Inflammatory macrophage treated with lipopolysaccharide for 1 hour (primary cell): ENCODE results near the gene SEMA5A.
"Not testable (repeated sequence)": the region's sequence is repeated elsewhere in the genome, so short reads cannot be mapped to it uniquely, and the experiment has no call there.

ENCODE experiments used
- DNase-seq, 2 donors: peaks; one replicate each; pipeline ENCODE4 v3.0.0-alpha.2; 2020 to 2022

SEMA5A gene

GRCh38 chr5:9390113-9390512 lies 155.8 kb downstream of the SEMA5A start:
- no peak for DNase-seq

DNA sequence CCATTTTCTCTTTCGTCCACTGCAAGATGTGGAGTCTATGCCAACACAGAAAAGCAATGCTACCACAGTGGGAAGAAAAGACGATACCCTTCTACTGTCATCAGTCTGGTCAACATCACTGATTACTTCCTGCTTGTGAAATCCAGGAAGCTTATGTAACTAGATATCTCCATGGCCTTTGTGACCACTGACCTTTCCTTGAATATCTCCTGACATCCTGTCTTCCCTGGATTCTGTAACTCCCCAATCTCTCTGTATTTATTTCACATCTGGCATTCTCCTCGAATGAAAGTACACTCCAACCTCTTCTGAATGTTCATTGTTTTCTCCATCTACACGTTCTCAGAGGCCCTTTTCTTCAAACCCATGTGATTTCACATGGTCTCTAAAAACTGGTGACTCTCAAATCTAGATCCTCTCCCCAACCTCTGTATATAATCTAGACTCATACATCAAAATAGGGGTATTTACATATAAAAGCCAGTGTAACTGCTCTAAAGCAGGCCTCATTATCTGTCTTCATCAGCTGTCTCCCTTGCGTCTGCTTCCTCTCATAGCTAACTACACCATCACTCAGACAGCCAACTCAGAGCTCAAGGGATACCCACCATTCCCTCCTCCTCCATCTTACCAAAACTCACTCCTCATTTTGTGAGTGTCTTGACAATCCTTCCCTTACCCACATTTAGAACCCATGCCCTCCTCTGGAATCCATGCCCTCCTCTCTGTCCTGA lies 156.8 kb downstream of the SEMA5A start:
- no peak for DNase-seq

- DNase-seq = no peak
Observed at GRCh38 chr5:9387879-9388278, 158.0 kb downstream of the SEMA5A start.

GRCh38 chr5:9386945-9387344 lies 158.9 kb downstream of the SEMA5A start:
- DNase-seq = no peak

- DNase-seq = no peak
Observed at GRCh38 chr5:9382522-9382921, 163.4 kb downstream of the SEMA5A start.

GRCh38 chr5:9381464-9381863 lies 164.4 kb downstream of the SEMA5A start:
- DNase-seq = no peak

DNA sequence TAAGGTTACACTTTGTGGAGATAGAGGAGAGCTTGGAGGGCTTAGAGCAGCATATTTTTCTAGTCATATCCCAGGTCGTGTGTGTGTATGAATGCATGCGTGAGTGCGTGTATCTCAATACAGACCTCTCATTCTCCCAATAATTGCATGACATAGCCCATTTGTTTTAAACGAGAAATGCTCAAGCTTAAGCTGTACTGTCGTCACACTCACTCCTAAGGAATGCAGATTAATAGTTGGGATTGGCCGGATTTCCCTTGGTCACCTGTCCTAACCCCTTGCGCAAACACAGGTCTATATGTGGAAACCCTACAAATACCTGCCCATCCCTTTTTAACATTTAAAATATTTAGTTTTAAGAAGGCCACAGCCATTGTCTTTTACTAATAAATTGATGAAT lies 165.8 kb downstream of the SEMA5A start:
- no peak for DNase-seq

- DNase-seq = no peak
Observed at GRCh38 chr5:9376363-9377117, 169.3 kb downstream of the SEMA5A start.

DNA sequence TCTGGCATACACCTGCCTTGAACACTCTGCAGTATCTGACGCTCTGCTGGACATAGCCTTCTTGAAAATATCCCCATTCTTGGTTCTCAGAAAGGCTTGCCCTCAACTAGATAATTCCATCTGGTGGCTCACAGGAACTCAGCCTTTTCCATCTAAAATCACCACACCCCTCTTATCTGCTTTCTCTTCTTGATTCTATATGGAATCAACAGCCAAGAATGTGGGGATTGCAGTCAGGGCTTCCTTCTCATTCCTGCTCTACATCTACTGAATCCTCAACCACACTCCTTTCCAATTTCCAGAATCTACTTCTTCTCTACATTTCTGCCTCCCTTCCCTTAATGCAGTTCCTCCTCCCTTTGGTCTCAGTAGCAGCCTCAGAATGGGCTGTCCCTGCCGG lies 170.1 kb downstream of the SEMA5A start:
- DNase-seq = no peak

DNA sequence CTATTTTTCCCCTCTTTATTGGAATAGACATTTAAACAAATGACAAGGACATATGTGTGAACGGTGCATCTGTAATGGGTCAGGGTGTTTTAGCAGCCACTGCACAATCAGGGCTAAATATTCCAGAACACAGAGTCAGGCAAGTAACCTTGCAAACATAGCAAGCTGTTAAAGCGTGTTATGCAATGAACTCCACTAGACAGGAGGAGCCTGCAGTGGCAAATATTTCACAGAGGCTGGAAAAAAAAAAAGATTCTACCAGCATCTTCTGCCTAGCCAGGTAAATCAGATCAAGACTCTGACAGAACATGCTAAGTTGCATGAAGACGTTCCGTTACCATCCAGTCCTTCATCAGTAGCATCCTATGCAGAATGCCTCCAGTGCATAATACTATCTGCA lies 171.8 kb downstream of the SEMA5A start:
- no peak for DNase-seq

GRCh38 chr5:9373571-9373970 lies 172.3 kb downstream of the SEMA5A start:
- DNase-seq = no peak

- DNase-seq = no peak
Observed at GRCh38 chr5:9370256-9370655, 175.6 kb downstream of the SEMA5A start.

DNA sequence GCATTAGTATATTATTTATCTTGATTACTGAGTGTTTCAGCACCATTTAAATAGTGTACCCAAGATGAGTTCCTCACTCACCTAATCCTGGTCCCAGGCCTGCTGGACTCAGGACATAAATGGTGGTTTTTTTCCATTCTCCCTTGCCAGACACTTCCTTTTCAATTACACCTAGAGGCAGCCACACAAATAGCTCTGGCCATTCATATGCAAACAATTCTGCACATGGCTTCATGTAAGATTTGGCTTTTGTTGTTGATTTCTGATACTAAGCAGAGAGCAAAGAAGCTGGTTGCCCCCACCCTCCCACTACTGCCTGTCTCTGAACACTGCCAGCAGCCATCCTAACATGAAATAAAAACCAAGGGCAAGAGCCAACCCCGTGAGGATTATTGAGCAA lies 180.4 kb downstream of the SEMA5A start:
- DNase-seq = no peak

- no peak for DNase-seq
Observed at GRCh38 chr5:9363449-9363848, 182.4 kb downstream of the SEMA5A start.

GRCh38 chr5:9363026-9363425 lies 182.8 kb downstream of the SEMA5A start:
- no peak for DNase-seq

DNA sequence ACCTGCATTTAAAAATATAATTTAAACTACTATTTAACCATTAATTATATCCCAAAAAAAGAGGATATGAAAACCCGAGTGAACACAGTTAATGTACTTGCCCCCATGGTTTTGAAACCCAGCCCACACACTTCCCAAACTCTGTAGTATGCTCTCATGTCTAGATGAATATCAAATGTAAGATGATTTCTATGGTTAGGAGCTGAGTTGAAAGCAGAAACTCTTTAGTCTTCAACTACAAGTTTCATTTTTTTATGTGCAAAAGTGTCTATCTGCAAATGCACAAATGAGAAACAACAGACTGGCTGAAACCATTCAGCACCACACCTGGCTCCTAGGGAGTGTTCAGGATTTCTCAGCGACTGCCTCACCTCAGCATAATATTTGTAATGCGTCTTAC lies 183.3 kb downstream of the SEMA5A start:
- peak in 1 of 2 donors; percentile 4 for DNase-seq

DNA sequence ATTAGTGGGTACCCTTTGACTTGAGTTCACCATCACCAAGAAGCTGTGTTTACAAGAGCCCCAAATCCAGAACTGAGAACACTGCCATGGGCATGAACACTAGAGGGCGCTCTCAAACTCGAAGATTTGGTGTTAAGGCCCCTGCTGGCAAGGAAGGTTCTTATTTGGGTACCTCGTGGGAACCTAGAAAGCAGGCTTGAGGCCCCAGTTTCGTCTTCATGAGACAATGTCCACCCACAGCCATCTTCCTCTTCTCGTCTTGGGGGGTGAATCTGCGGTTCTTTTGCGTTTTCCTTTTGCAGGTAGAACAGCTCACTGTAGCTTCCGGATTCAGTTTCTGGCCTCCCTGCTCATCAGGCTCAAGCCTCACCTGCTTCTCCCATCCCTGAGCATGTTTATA lies 184.0 kb downstream of the SEMA5A start:
- DNase-seq = peak; percentile 11 to 64

- DNase-seq = no peak
Observed at GRCh38 chr5:9358961-9359685, 186.8 kb downstream of the SEMA5A start.

DNA sequence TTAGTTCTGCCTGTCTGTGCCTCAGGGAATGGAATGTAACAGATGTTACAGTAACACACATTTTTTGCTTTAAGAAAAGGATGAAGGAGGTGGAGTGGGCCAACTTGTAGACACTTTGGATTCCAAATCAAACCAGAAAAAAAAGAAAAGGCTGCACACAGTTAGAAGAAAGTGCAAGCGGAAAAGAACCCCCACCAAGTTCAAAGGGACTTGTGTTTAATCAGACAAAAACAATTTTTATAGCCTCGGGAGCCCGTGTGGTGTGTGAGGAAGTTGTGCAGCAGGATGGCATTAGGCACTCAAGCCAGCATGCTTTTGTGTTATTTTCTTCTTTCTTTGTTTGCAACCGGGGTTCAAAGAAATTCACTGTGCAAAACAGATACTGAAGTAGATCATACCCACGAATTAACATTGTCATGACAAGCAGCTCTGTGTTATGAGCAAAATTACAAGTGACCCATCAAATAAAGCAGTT lies 189.5 kb downstream of the SEMA5A start:
- DNase-seq = no peak

DNA sequence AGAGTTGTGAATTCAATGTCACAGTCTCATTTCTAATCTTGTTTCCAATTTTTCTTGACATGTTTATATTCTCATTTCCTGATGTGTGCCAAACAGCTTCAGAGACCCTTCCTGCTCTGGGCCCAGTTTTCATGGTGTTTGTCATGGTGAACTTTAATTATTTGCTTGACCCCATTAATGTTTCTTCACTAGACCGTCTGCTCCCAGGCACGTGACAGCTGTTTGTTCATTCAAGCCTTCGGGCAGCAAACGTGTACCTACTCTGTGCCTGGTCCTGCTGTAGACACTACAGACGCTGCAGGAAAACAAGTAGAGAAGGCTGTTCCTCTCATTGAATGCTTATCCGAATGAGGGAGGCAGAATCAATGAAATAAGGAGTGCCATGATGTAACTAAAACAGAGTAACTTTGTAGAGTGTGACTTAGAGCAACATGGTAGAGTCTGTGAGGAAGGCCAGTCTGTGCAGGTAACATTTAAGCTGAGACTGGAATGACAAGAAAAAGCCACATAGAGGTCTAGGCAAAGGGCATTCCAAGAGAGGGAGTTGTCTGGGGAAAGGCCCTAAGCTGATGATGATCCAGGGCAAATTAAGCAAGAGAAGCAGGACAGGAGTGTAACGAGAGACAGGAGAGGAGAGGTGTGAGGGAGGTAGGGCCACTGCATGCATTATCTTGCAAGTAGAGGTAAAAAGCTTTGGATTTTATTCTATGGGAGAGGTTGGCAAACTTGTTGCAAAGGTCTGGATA lies 191.4 kb downstream of the SEMA5A start:
- DNase-seq = no peak

DNA sequence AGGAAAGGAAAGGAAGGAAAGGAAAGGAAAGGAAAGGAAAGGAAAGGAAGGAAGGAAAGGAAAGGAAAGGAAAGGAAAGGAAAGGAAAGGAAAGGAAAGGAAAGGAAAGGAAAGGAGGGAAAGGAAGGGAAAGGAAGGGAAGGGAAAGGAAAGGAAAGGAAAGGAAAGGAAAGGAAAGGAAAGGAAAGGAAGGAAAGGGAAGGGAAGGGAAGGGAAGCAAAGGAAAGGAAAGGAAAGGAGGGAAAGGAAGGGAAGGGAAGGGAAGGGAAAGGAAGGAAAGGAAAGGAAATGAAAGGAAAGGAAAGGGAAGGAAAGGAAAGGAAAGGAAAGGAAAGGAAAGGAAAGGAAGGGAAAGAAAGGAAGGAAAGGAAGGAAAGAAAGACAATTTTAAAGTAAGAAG lies 192.8 kb downstream of the SEMA5A start:
- DNase-seq = not testable (repeated sequence)

DNA sequence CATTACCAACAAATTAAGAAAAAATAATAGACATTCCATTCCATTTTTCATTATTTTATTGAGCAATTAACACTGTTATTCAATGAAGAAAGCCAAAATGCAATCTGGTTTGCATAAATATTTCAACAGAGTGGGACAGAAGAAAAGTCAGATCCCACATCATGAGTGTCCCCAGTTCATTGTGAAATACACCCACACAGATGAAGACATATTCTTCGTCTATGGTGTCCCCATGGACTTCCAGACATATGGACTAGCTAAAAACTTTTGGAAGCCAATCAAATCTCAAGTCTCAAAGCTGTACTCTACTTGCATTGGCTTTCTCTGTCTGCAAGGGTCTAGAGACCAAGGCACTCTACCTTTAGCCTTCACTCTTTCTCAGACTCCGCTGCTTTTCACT lies 194.3 kb downstream of the SEMA5A start:
- no peak for DNase-seq

GRCh38 chr5:9350301-9350797 lies 195.5 kb downstream of the SEMA5A start:
- DNase-seq = no peak
